Muscle of leg (tissue), 11 donors: ENCODE data around the gene CDK5R2. TPM values are rescaled to one million over a fixed set of nuclear protein-coding genes. Genes with fewer than 3 reads are reported as not detected.

ENCODE experiments used
- DNase-seq: peaks from one replicate; pipeline ENCODE4 v3.0.0; 2013
- H3K27ac ChIP-seq: one replicate; pipeline ENCODE4 v1.5.1; 2013; ENCODE audit warnings: mild to moderate bottlenecking, low read length, control low read depth
- H3K27me3 ChIP-seq: one replicate; pipeline ENCODE4 v1.6.1; 2013; ENCODE audit warnings: low read length; ENCODE audit not compliant: control insufficient read depth, insufficient read depth
- H3K36me3 ChIP-seq: one replicate; pipeline ENCODE4 v1.6.1; 2013; ENCODE audit warnings: low read length; ENCODE audit not compliant: control insufficient read depth, insufficient read depth
- H3K4me1 ChIP-seq: one replicate; pipeline ENCODE4 v1.6.1; 2013; ENCODE audit warnings: low read length; ENCODE audit not compliant: control insufficient read depth, insufficient read depth
- H3K4me3 ChIP-seq: one replicate; pipeline ENCODE4 v1.5.1; 2013; ENCODE audit warnings: low read length, control low read depth
- H3K9me3 ChIP-seq: replicated peaks from 2 replicates; pipeline ENCODE4 v1.6.1; 2013; ENCODE audit warnings: low read depth, low read length; ENCODE audit not compliant: control insufficient read depth
- WGBS: methylation state at CpG from one replicate; pipeline ENCODE4 v1.1.5; 2013; ENCODE audit warnings: missing lambda C conversion rate; ENCODE audit not compliant: insufficient coverage; 5-methylcytosine and 5-hydroxymethylcytosine counted together
- polyA plus RNA-seq, 8 donors: library from polyadenylated mRNA; unstranded; fragments of 120-200 nt; gene quantifications; one replicate each; pipeline versions ENCODE4 v1.2.1 to v1.2.3, GENCODE V29; 2013; ENCODE audit warnings: inconsistent platforms in 1 of 8, low replicate concordance in 1 of 8; ENCODE audit not compliant: insufficient read length in 8 of 8, insufficient read depth in 1 of 8
- total RNA-seq: library from RNA; stranded (reverse); fragments of 120-200 nt; gene quantifications from one replicate; pipeline ENCODE4 v1.2.4, GENCODE V29; 2013

Gene CDK5R2
- total and polyA plus RNA-seq, 9 donors, result 0.04 to 0.16 (median 0.08) TPM; not detected in 3

DNA sequence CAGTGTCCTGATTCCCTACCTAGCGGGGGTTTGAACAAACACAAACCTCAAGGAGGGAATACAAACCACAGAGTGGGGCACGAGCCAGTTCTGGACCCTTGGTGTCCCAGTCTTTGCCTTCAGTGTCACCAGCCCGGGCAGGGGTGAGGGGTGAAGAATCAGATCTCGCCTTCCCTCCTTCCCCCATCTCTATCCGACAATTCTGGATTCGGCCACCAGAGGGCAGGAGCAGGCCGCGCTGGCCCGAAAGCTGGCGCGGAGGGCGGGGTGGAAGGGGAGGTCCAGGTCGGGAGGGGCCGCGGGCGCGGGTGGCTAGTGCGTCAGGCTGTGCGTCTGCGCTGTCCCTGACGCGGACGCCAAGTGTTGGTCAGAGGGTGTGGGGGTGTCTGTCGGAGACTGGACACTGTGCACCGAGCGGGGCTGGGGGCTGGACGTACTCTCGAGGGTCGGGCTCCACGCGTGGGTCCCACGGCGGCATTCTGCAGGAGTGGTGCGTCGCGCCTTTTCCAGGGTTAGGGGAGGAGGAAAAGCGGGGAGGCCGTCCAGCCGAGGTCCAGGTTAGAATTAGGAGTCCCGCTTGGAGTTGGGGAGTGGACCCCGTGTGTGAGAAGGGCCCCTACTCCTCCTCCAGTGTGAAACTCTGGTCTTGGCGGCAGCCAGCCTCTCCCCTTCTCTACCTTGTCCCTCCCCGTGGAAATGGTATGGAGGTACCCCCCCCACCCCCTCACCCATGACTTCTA, 36.7 kb downstream of the CDK5R2 start:
- 2% methylated on average over 31 of the region's 43 CpGs for WGBS
- no peaks in the 10 kb centered on the region for H3K9me3 ChIP-seq

GRCh38 chr2:218996937-218997336, 37.5 kb downstream of the CDK5R2 start:
- H3K27ac ChIP-seq, result no peak overlapping the region
- DNase-seq, result peak; percentile 43
- peaks cover 47% of the 10 kb centered on the region for H3K4me1 ChIP-seq
- 46% methylated on average over 4 of the region's 4 CpGs for WGBS
- H3K4me3 ChIP-seq, result no peak overlapping the region
- no peaks in the 10 kb centered on the region for H3K36me3 ChIP-seq
- H3K9me3 ChIP-seq, result no peaks in the 10 kb centered on the region
- peaks cover 98% of the 10 kb centered on the region for H3K27me3 ChIP-seq

More for the DNA sequence above, 36.7 kb downstream of the CDK5R2 start:
- Histone ChIP-seq H3K27ac (no peak overlapping the region), H3K4me1 (peaks cover 45% of the 10 kb centered on the region), H3K4me3 (peak overlapping the region; percentile 39), H3K27me3 (peaks cover 98% of the 10 kb centered on the region), H3K36me3 (no peaks in the 10 kb centered on the region)
- peak; percentile 85 for DNase-seq

DNA sequence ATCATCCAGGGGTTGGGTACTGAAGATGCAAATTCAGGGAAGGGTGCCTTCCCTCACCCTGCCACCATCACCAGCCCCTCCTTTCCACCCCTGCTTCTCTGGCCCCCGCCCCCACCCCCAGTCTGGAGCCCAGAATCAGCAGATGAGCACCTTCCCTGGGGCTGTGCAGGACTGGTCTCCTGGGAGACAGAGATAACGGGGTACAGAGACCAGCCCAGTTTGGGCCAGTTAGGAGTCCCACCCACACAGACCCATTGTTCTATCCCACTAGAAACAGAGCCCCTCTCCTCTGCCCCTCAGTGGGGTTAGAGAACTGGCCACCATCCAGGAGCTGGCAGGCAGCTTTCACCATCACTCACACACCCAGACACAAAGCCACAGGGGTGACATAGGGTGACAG, 38.3 kb downstream of the CDK5R2 start:
- peaks cover 98% of the 10 kb centered on the region for H3K27me3 ChIP-seq
- H3K27ac ChIP-seq, result no peak overlapping the region
- no peaks in the 10 kb centered on the region for H3K9me3 ChIP-seq
- peaks cover 54% of the 10 kb centered on the region for H3K4me1 ChIP-seq
- H3K36me3 ChIP-seq, result no peaks in the 10 kb centered on the region
- DNase-seq, result no peak
- H3K4me3 ChIP-seq, result no peak overlapping the region
- WGBS, result no CpG with 5 or more reads among the region's 2 CpGs

DNA sequence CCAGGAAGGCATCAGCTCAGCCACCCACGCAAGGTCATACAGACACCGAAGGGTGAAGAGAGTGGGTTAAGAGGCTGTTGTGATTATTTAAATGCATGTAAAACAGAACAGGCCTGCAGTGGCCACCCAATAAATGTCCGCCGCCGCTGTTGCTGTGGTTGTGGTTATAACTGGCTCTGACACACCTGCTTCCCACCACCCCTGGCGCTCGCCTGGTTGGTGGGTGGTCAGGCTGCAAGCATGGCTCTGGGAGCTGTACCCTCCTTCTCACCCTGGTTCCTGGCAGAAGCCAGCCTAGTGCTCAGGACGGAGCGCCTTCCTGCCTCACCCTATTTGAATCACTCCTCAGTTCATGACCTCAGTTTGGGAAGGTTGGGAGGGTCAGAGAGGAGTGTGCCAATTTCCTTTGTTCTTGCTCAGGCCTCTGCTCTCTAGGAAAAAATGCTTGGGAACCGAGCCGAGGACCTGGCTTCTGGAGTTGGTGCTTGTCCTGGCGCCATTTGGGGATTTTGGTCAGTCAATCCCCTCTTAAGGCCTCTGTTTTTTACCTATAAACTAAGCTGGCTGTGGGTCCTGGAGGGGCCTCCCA, 39.0 kb downstream of the CDK5R2 start:
- no peak overlapping the region for H3K27ac ChIP-seq
- WGBS, result 75% methylated on average over 4 of the region's 12 CpGs
- peaks cover 98% of the 10 kb centered on the region for H3K27me3 ChIP-seq
- no peak for DNase-seq
- no peak overlapping the region for H3K4me3 ChIP-seq
- no peaks in the 10 kb centered on the region for H3K36me3 ChIP-seq
- no peaks in the 10 kb centered on the region for H3K9me3 ChIP-seq
- H3K4me1 ChIP-seq, result peaks cover 49% of the 10 kb centered on the region

- Histone ChIP-seq H3K27ac (no peak overlapping the region), H3K4me1 (peaks cover 43% of the 10 kb centered on the region), H3K36me3 (no peaks in the 10 kb centered on the region), H3K4me3 (no peak overlapping the region), H3K27me3 (peaks cover 98% of the 10 kb centered on the region), H3K9me3 (no peaks in the 10 kb centered on the region)
- 12% methylated on average over 5 of the region's 10 CpGs for WGBS
- no peak for DNase-seq
These were observed 39.8 kb downstream of the CDK5R2 start for GRCh38 chr2:218999021-218999880.

DNA sequence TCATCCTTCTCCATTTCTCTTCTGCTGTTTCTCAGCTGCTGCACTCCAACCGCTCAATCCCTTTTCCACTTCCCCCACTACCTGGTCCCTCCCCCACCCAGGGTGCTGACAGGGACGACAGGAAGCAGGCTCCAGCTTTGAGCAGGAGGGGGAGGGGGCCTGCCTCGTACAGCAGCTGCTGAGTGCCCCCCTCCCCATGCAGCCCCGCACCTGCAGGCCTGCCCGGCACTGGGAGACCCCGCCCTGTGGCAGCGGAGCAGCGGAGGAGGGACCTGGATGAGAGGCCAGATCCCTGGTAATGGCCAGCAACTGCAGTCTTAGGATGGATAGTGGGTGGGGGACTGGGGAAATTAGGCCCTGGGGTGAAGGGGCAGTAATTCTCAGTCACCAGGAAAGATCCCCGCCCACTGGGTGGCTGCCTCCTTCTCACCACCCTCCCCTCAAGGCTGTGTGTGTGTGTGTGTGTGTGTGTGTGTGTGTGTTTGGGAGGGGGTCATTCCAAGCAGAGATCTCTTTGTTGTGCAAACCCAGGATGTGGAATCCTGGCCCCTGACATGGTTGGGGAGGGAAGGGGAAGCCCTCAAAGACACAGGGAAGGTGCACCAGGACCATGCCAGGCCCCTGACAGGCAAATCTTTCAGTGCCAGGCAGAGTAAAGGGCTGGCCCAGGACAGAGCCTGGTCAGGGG, 40.6 kb downstream of the CDK5R2 start:
- WGBS, result 11% methylated on average over 6 of the region's 9 CpGs
- Histone ChIP-seq H3K4me1 (peaks cover 43% of the 10 kb centered on the region), H3K27ac (no peak overlapping the region), H3K36me3 (no peaks in the 10 kb centered on the region), H3K9me3 (no peaks in the 10 kb centered on the region), H3K27me3 (peaks cover 96% of the 10 kb centered on the region), H3K4me3 (no peak overlapping the region)
- no peak for DNase-seq

DNA sequence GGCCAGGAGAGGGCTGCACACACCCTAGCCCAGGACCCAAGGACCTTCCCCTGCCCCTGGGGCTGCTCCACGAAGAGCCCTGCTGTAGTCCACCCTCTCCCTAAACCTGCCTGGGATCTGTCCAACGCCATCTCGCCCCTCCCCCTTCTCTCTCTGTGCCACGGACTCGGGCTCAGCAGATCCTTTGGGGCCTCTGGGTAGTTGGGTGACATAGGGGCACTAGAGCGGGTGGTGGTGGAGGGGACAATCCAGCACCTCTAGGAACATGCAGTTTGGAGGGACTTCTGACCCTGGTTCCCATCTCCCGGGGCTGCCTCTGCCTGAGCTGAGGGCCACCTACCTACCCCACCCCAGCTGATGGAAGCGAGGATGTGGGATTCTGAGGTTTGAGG, 41.1 kb downstream of the CDK5R2 start:
- peaks cover 96% of the 10 kb centered on the region for H3K27me3 ChIP-seq
- H3K36me3 ChIP-seq, result no peaks in the 10 kb centered on the region
- no peaks in the 10 kb centered on the region for H3K9me3 ChIP-seq
- no peak overlapping the region for H3K4me3 ChIP-seq
- no peak overlapping the region for H3K27ac ChIP-seq
- WGBS, result 11% methylated on average over 1 of the region's 8 CpGs
- H3K4me1 ChIP-seq, result peaks cover 42% of the 10 kb centered on the region
- no peak for DNase-seq

GRCh38 chr2:219001100-219001576, 41.7 kb downstream of the CDK5R2 start:
- 3% methylated on average over 25 of the region's 26 CpGs for WGBS
- Histone ChIP-seq H3K27ac (no peak overlapping the region), H3K36me3 (no peaks in the 10 kb centered on the region), H3K9me3 (no peaks in the 10 kb centered on the region), H3K27me3 (peaks cover 96% of the 10 kb centered on the region), H3K4me3 (no peak overlapping the region), H3K4me1 (peaks cover 36% of the 10 kb centered on the region)
- DNase-seq, result no peak

DNA sequence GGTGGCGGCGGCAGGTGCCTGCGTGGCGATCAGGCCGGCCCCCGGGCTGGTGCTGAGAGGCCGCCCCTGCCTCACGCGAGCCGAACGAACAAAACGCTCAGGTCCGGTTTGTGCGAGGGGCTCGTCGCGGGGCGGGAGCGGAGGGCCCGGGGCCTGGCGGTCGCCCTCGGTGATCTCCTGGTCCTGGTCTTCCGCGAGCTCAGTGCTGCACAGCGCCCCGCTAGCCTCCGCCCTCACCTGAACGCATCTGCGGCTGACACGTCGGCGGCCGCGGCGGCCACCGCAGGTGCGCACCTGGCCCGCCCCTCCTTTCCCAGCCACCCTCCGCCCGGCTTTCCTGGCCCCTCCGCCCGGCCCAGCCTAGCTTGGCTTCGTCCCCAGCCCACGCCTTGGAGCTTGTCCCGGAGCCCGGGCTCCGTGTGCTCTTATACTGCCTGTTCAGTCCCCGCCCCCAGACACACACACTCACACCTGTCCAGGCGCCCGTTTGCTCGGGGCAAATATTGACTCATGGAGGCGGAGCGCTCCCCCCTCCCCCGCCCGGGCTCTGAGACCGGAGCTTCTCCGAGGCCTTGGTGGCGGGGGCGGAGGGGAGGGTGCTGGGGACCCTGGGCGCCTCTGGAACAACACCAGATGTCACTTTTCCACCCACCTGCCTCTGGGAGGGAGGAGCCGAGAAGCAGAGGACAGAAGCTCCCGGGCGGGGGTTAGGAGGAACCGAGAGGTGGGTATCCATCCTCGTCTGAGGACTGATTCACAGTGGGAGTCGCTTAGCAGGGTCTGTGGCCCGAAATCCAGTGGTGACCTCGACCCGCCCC, 42.3 kb downstream of the CDK5R2 start:
- H3K27me3 ChIP-seq, result peaks cover 93% of the 10 kb centered on the region
- H3K4me3 ChIP-seq, result no peak overlapping the region
- H3K36me3 ChIP-seq, result no peaks in the 10 kb centered on the region
- no peak overlapping the region for H3K27ac ChIP-seq
- no peak for DNase-seq
- H3K9me3 ChIP-seq, result no peaks in the 10 kb centered on the region
- peaks cover 30% of the 10 kb centered on the region for H3K4me1 ChIP-seq
- WGBS, result 1% methylated on average over 58 of the region's 70 CpGs
